Measurements from ENCODE around the gene JAK1. TPM values are rescaled to one million over a fixed set of nuclear protein-coding genes. Genes with fewer than 3 reads are reported as not detected.

Gene JAK1
- total RNA-seq, 2 donors from 2014 or later: 106 to 136 TPM

DNA sequence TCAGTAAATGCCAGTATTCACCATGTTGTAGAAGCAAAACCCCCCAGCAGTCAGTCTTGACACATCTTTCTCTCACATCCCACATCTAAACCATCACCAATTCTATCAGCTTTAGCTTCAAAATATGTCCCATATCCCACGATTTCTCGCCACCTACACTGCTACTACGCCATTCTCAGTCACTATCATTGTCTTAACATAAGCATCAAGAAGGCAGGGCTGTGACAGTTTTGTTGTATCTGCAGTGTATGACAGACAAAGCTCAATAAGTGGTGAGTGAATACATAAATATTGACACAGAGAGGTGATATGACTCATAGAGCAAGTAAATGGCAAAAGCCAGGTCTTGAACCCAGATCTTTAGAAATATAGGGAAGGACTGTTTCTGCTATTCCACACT is 59.9 kb downstream of the JAK1 start:
- intact Hi-C loops (cut with DNase I): no loop called here
- no peak overlapping the region for H3K4me3 ChIP-seq
- H3K4me1 ChIP-seq: peaks cover 51% of the 10 kb centered on the region
- H3K9me3 ChIP-seq: no peaks in the 10 kb centered on the region
- DNase-seq (no peak), ATAC-seq (no peak)
- no peaks in the 10 kb centered on the region for H3K36me3 ChIP-seq (replicated peaks in 1 of 2; ENCODE audit: insufficient read depth in 1 of 2, low read depth in 2 of 2)
- TF ChIP-seq, protein P1, sequence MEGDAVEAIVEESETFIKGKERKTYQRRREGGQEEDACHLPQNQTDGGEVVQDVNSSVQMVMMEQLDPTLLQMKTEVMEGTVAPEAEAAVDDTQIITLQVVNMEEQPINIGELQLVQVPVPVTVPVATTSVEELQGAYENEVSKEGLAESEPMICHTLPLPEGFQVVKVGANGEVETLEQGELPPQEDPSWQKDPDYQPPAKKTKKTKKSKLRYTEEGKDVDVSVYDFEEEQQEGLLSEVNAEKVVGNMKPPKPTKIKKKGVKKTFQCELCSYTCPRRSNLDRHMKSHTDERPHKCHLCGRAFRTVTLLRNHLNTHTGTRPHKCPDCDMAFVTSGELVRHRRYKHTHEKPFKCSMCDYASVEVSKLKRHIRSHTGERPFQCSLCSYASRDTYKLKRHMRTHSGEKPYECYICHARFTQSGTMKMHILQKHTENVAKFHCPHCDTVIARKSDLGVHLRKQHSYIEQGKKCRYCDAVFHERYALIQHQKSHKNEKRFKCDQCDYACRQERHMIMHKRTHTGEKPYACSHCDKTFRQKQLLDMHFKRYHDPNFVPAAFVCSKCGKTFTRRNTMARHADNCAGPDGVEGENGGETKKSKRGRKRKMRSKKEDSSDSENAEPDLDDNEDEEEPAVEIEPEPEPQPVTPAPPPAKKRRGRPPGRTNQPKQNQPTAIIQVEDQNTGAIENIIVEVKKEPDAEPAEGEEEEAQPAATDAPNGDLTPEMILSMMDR (IDR thresholded peaks at IDR 0.05): no peak
- TF ChIP-seq POLR2A (IDR thresholded peaks at IDR 0.05): no peak
- no peaks in the 10 kb centered on the region for H3K27me3 ChIP-seq
- no peak overlapping the region for H3K27ac ChIP-seq
- 96% methylated on average over 3 of the region's 3 CpGs for WGBS, 2 donors

GRCh38 chr1:64903593-64903992 is 62.8 kb downstream of the JAK1 start:
- ATAC-seq (no peak), DNase-seq (no peak)
- Histone ChIP-seq H3K9me3 (no peaks in the 10 kb centered on the region), H3K4me1 (peaks cover 60% of the 10 kb centered on the region), H3K27ac (no peak overlapping the region), H3K4me3 (no peak overlapping the region), H3K27me3 (no peaks in the 10 kb centered on the region), H3K36me3 (replicated peaks in 1 of 2; ENCODE audit: insufficient read depth in 1 of 2, low read depth in 2 of 2) (no peaks in the 10 kb centered on the region)
- WGBS, 2 donors: 33 to 57% methylated on average over 1 of the region's 1 CpG
- TF ChIP-seq, protein P1 (IDR thresholded peaks at IDR 0.05): no peak
- TF ChIP-seq POLR2A (IDR thresholded peaks at IDR 0.05): no peak
- intact Hi-C loops (cut with DNase I): no loop called here

GRCh38 chr1:64901663-64902062 is 64.7 kb downstream of the JAK1 start:
- Histone ChIP-seq H3K36me3 (replicated peaks in 1 of 2; ENCODE audit: insufficient read depth in 1 of 2, low read depth in 2 of 2) (no peaks in the 10 kb centered on the region), H3K27ac (no peak overlapping the region), H3K4me1 (peaks cover 64% of the 10 kb centered on the region), H3K27me3 (no peaks in the 10 kb centered on the region), H3K4me3 (no peak overlapping the region), H3K9me3 (no peaks in the 10 kb centered on the region)
- ATAC-seq (no peak), DNase-seq (no peak)
- intact Hi-C loops (cut with DNase I): no loop called here
- WGBS, 2 donors: 86 to 87% methylated on average over 2 of the region's 2 CpGs
- TF ChIP-seq, protein P1 (IDR thresholded peaks at IDR 0.05): no peak
- no peak for TF ChIP-seq POLR2A (IDR thresholded peaks at IDR 0.05)

GRCh38 chr1:64900916-64901315 is 65.4 kb downstream of the JAK1 start:
- Histone ChIP-seq H3K9me3 (no peaks in the 10 kb centered on the region), H3K27me3 (no peaks in the 10 kb centered on the region), H3K36me3 (replicated peaks in 1 of 2; ENCODE audit: insufficient read depth in 1 of 2, low read depth in 2 of 2) (no peaks in the 10 kb centered on the region), H3K4me1 (peaks cover 62% of the 10 kb centered on the region), H3K4me3 (no peak overlapping the region), H3K27ac (no peak overlapping the region)
- intact Hi-C loops (cut with DNase I): no loop called here
- ATAC-seq (no peak), DNase-seq (no peak)
- TF ChIP-seq POLR2A (IDR thresholded peaks at IDR 0.05): no peak
- TF ChIP-seq, protein P1 (IDR thresholded peaks at IDR 0.05): no peak
- 94% methylated on average over 2 of the region's 2 CpGs for WGBS, 2 donors

DNA sequence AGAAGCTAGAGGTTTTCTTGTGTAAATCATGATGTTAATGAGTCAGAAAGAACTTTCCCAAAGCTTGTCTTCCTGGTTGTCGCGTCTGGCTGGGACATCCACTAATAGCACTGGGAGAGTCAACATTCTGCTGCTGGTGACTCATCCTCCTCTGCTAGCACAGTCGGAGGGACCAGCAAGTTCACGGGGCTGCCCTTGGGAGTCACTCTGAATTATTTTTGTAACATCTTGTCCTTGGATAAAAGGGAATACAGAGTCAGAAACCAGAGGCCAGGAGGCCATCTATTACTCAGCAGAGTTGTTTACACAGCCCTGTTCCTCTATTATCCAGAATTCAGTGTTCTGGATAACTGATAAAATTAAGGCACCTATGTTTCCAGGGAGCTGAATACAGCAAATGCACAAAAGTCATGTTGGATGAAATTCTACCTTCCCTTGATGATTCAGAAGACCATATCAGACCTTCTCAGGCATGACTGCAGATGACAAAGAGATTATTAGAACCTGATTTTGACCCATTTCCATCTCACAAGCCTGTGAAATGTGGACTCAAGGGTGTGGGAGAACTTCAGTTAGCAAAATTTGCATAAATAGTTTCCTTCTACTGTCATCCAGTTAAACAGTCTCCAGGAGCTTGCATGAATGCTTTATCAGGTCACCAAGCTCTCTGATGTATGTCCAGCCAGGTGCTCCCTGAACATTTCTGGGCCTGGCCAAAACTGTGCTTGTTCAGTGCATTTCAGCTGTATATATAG is 68.1 kb downstream of the JAK1 start:
- WGBS, 2 donors: 2 to 3% methylated on average over 4 of the region's 4 CpGs
- H3K27ac ChIP-seq: peak overlapping the region; percentile 76 to 95 (median 83)
- no peaks in the 10 kb centered on the region for H3K27me3 ChIP-seq
- peak in 1 of 3 donors; percentile 11 for TF ChIP-seq POLR2A (IDR thresholded peaks at IDR 0.05)
- TF ChIP-seq, protein P1 (IDR thresholded peaks at IDR 0.05): no peak
- peak; percentile 79 to 96 (median 88) for DNase-seq
- no peaks in the 10 kb centered on the region for H3K36me3 ChIP-seq (replicated peaks in 1 of 2; ENCODE audit: insufficient read depth in 1 of 2, low read depth in 2 of 2)
- intact Hi-C loops (cut with DNase I): no loop called here
- H3K9me3 ChIP-seq: no peaks in the 10 kb centered on the region
- H3K4me1 ChIP-seq: peaks cover 59% of the 10 kb centered on the region
- ATAC-seq: peak; percentile 93
- no peak overlapping the region for H3K4me3 ChIP-seq
